AG10803 (cell line): Measurements from ENCODE around the gene FCN1.

Experiments
- DNase-seq: peaks from one replicate; pipeline ENCODE4 v3.0.0; 2010; ENCODE audit warnings: low read depth
- H3K4me3 ChIP-seq: 2 replicates; pipeline ENCODE4 v1.5.1; 2011; ENCODE audit warnings: mild to moderate bottlenecking, low read length, control low read depth
- CTCF ChIP-seq: conservative IDR thresholded peaks from 2 replicates; pipeline ENCODE4 v1.5.1; 2011; ENCODE audit warnings: mild to moderate bottlenecking, low read length, control low read depth, inconsistent platforms

Gene FCN1

GRCh38 chr9:134951461-134951860 lies 33.7 kb upstream of the FCN1 start:
- H3K4me3 ChIP-seq = no peak overlapping the region
- no peak for DNase-seq
- TF ChIP-seq CTCF = no peak

GRCh38 chr9:134950386-134951210 lies 32.9 kb upstream of the FCN1 start:
- no peak overlapping the region for H3K4me3 ChIP-seq
- no peak for TF ChIP-seq CTCF
- no peak for DNase-seq

GRCh38 chr9:134949681-134950385 lies 32.1 kb upstream of the FCN1 start:
- TF ChIP-seq CTCF = no peak
- no peak overlapping the region for H3K4me3 ChIP-seq
- no peak for DNase-seq

GRCh38 chr9:134948149-134948548 lies 30.4 kb upstream of the FCN1 start:
- no peak for TF ChIP-seq CTCF
- DNase-seq = no peak
- no peak overlapping the region for H3K4me3 ChIP-seq

- no peak for DNase-seq
- no peak overlapping the region for H3K4me3 ChIP-seq
- no peak for TF ChIP-seq CTCF
Measured at GRCh38 chr9:134947265-134947955, 29.7 kb upstream of the FCN1 start.

GRCh38 chr9:134946663-134947062 lies 29.0 kb upstream of the FCN1 start:
- TF ChIP-seq CTCF = no peak
- no peak for DNase-seq
- H3K4me3 ChIP-seq = no peak overlapping the region
